GM23338 (cell line): Measurements from ENCODE around the gene IGSF6.

ENCODE experiments used
- CREB1 ChIP-seq: fragments of 250-450 bp; sonication (Bioruptor Pico); IDR thresholded peaks from 2 replicates; pipeline ENCODE4 v1.5.0; 2020; ENCODE audit warnings: low read depth, mild to moderate bottlenecking, moderate library complexity
- EZH2 ChIP-seq: fragments of 200-600 bp; sonication (generic); IDR thresholded peaks from one replicate; pipeline ENCODE4 v1.8.0; 2017; ENCODE audit warnings: antibody characterized with exemption, mild to moderate bottlenecking, low read depth; ENCODE audit not compliant: unreplicated experiment
- EZH2phosphoT487 ChIP-seq: fragments of 200-600 bp; sonication (generic); IDR thresholded peaks from one replicate; pipeline ENCODE4 v1.8.1; 2018; ENCODE audit warnings: antibody characterized with exemption; ENCODE audit not compliant: unreplicated experiment
- JUNB ChIP-seq: IDR thresholded peaks from one replicate; pipeline ENCODE4 v1.6.1; 2016; ENCODE audit warnings: antibody characterized with exemption; ENCODE audit not compliant: unreplicated experiment
- NANOG ChIP-seq: IDR thresholded peaks from 2 replicates; pipeline ENCODE4 v1.6.1; 2016; ENCODE audit warnings: antibody characterized with exemption, borderline replicate concordance
- POLR2AphosphoS5 ChIP-seq: IDR thresholded peaks from 2 replicates; pipeline ENCODE4 v1.6.1; 2016; ENCODE audit warnings: antibody characterized with exemption, low read depth
- STAT1 ChIP-seq: IDR thresholded peaks from one replicate; pipeline ENCODE4 v1.6.1; 2016; ENCODE audit warnings: antibody characterized with exemption; ENCODE audit not compliant: unreplicated experiment
- ZNF114 ChIP-seq: fragments of 250-450 bp; sonication (Bioruptor Pico); IDR thresholded peaks from 2 replicates; pipeline ENCODE4 v1.5.0; 2020; ENCODE audit warnings: mild to moderate bottlenecking, moderate library complexity
- ZNF331 ChIP-seq: fragments of 250-450 bp; sonication (Bioruptor Pico); IDR thresholded peaks from 2 replicates; pipeline ENCODE4 v1.5.0; 2020; ENCODE audit warnings: low read depth, mild to moderate bottlenecking, moderate library complexity
- TF ChIP-seq, protein P1 (sequence below), 2 experiments: fragments of 200-600 bp in 1 of 2; sonication (generic) in 1 of 2; conservative IDR thresholded peaks; 2 replicates each; pipeline versions ENCODE4 v1.5.1 to v1.6.1; 2016 to 2017; ENCODE audit warnings: antibody characterized with exemption in 2 of 2, low read depth in 2 of 2, mild to moderate bottlenecking in 2 of 2, moderate library complexity in 1 of 2
- TF ChIP-seq, protein P2 (sequence below): IDR thresholded peaks from one replicate; pipeline ENCODE4 v1.6.1; 2018; ENCODE audit warnings: antibody characterized with exemption; ENCODE audit not compliant: unreplicated experiment
- TF ChIP-seq, protein P3 (sequence below): fragments of 250-450 bp; sonication (Bioruptor Pico); IDR thresholded peaks from 2 replicates; pipeline ENCODE4 v1.5.0; 2020; ENCODE audit warnings: mild to moderate bottlenecking, moderate library complexity

DNA sequence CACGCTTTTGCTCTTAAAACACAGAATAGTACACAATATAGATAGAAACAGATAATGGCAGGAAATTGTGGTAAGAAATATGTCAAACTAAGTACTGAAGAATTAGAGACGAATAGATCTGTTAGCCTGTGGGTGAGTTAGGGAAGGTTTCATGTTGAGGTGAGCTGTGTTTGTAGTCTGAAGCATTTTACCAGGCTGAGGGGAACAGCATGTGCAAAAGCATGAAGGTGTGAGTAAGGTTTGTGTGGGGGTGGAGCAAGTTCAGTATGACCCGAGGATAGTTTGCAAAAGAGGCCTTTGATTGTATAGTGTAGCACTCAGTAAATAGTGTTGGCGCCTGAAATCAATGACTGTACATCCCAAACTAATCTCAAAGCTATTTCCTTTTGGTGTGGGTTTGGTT is 13.8 kb downstream of the IGSF6 start:
- no peak for TF ChIP-seq EZH2
- TF ChIP-seq, protein P1, sequence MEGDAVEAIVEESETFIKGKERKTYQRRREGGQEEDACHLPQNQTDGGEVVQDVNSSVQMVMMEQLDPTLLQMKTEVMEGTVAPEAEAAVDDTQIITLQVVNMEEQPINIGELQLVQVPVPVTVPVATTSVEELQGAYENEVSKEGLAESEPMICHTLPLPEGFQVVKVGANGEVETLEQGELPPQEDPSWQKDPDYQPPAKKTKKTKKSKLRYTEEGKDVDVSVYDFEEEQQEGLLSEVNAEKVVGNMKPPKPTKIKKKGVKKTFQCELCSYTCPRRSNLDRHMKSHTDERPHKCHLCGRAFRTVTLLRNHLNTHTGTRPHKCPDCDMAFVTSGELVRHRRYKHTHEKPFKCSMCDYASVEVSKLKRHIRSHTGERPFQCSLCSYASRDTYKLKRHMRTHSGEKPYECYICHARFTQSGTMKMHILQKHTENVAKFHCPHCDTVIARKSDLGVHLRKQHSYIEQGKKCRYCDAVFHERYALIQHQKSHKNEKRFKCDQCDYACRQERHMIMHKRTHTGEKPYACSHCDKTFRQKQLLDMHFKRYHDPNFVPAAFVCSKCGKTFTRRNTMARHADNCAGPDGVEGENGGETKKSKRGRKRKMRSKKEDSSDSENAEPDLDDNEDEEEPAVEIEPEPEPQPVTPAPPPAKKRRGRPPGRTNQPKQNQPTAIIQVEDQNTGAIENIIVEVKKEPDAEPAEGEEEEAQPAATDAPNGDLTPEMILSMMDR (conservative IDR thresholded peaks at IDR 0.05; ENCODE audit: low read depth in 2 of 2) = no peak
- TF ChIP-seq JUNB = no peak
- TF ChIP-seq CREB1 (CRISPR knock-in tag) = no peak
- TF ChIP-seq, protein P2, sequence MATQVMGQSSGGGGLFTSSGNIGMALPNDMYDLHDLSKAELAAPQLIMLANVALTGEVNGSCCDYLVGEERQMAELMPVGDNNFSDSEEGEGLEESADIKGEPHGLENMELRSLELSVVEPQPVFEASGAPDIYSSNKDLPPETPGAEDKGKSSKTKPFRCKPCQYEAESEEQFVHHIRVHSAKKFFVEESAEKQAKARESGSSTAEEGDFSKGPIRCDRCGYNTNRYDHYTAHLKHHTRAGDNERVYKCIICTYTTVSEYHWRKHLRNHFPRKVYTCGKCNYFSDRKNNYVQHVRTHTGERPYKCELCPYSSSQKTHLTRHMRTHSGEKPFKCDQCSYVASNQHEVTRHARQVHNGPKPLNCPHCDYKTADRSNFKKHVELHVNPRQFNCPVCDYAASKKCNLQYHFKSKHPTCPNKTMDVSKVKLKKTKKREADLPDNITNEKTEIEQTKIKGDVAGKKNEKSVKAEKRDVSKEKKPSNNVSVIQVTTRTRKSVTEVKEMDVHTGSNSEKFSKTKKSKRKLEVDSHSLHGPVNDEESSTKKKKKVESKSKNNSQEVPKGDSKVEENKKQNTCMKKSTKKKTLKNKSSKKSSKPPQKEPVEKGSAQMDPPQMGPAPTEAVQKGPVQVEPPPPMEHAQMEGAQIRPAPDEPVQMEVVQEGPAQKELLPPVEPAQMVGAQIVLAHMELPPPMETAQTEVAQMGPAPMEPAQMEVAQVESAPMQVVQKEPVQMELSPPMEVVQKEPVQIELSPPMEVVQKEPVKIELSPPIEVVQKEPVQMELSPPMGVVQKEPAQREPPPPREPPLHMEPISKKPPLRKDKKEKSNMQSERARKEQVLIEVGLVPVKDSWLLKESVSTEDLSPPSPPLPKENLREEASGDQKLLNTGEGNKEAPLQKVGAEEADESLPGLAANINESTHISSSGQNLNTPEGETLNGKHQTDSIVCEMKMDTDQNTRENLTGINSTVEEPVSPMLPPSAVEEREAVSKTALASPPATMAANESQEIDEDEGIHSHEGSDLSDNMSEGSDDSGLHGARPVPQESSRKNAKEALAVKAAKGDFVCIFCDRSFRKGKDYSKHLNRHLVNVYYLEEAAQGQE = no peak
- TF ChIP-seq POLR2AphosphoS5 = no peak
- TF ChIP-seq EZH2phosphoT487 = no peak
- no peak for TF ChIP-seq ZNF331
- no peak for TF ChIP-seq ZNF114 (CRISPR knock-in tag)
- no peak for TF ChIP-seq STAT1
- TF ChIP-seq NANOG = no peak
- TF ChIP-seq, protein P3, sequence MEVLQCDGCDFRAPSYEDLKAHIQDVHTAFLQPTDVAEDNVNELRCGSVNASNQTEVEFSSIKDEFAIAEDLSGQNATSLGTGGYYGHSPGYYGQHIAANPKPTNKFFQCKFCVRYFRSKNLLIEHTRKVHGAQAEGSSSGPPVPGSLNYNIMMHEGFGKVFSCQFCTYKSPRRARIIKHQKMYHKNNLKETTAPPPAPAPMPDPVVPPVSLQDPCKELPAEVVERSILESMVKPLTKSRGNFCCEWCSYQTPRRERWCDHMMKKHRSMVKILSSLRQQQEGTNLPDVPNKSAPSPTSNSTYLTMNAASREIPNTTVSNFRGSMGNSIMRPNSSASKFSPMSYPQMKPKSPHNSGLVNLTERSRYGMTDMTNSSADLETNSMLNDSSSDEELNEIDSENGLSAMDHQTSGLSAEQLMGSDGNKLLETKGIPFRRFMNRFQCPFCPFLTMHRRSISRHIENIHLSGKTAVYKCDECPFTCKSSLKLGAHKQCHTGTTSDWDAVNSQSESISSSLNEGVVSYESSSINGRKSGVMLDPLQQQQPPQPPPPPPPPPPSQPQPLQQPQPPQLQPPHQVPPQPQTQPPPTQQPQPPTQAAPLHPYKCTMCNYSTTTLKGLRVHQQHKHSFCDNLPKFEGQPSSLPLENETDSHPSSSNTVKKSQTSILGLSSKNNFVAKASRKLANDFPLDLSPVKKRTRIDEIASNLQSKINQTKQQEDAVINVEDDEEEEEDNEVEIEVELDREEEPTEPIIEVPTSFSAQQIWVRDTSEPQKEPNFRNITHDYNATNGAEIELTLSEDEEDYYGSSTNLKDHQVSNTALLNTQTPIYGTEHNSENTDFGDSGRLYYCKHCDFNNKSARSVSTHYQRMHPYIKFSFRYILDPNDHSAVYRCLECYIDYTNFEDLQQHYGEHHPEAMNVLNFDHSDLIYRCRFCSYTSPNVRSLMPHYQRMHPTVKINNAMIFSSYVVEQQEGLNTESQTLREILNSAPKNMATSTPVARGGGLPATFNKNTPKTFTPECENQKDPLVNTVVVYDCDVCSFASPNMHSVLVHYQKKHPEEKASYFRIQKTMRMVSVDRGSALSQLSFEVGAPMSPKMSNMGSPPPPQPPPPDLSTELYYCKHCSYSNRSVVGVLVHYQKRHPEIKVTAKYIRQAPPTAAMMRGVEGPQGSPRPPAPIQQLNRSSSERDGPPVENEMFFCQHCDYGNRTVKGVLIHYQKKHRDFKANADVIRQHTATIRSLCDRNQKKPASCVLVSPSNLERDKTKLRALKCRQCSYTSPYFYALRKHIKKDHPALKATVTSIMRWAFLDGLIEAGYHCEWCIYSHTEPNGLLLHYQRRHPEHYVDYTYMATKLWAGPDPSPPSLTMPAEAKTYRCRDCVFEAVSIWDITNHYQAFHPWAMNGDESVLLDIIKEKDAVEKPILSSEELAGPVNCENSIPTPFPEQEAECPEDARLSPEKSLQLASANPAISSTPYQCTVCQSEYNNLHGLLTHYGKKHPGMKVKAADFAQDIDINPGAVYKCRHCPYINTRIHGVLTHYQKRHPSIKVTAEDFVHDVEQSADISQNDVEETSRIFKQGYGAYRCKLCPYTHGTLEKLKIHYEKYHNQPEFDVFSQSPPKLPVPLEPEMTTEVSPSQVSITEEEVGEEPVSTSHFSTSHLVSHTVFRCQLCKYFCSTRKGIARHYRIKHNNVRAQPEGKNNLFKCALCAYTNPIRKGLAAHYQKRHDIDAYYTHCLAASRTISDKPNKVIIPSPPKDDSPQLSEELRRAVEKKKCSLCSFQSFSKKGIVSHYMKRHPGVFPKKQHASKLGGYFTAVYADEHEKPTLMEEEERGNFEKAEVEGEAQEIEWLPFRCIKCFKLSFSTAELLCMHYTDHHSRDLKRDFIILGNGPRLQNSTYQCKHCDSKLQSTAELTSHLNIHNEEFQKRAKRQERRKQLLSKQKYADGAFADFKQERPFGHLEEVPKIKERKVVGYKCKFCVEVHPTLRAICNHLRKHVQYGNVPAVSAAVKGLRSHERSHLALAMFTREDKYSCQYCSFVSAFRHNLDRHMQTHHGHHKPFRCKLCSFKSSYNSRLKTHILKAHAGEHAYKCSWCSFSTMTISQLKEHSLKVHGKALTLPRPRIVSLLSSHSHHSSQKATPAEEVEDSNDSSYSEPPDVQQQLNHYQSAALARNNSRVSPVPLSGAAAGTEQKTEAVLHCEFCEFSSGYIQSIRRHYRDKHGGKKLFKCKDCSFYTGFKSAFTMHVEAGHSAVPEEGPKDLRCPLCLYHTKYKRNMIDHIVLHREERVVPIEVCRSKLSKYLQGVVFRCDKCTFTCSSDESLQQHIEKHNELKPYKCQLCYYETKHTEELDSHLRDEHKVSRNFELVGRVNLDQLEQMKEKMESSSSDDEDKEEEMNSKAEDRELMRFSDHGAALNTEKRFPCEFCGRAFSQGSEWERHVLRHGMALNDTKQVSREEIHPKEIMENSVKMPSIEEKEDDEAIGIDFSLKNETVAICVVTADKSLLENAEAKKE (CRISPR knock-in tag) = no peak
